LNCaP clone FGC (cell line): ENCODE results near the gene NUP214.

Source experiments
- DNase-seq: peaks from one replicate; pipeline ENCODE4 v3.0.0-alpha.2; 2011; ENCODE audit warnings: low read depth
- H3K4me3 ChIP-seq: 2 replicates; pipeline ENCODE4 v1.5.1; 2011; ENCODE audit warnings: mild to moderate bottlenecking, low read depth, low read length, control low read depth
- CTCF ChIP-seq: IDR thresholded peaks from 2 replicates; pipeline ENCODE4 v1.5.1; 2012; ENCODE audit warnings: mild to moderate bottlenecking; ENCODE audit not compliant: control insufficient read depth, insufficient read depth; ENCODE audit errors: extremely low read depth

Gene NUP214

GRCh38 chr9:131103535-131103934 lies 21.9 kb upstream of the NUP214 start:
- no peak for TF ChIP-seq CTCF
- DNase-seq: no peak
- H3K4me3 ChIP-seq: no peak overlapping the region

- no peak for TF ChIP-seq CTCF
- DNase-seq: no peak
These were observed 21.2 kb upstream of the NUP214 start for GRCh38 chr9:131104016-131104740.

GRCh38 chr9:131105952-131106351 lies 19.4 kb upstream of the NUP214 start:
- H3K4me3 ChIP-seq: no peak overlapping the region
- no peak for TF ChIP-seq CTCF
- DNase-seq: no peak

More at GRCh38 chr9:131104016-131104740, 21.2 kb upstream of the NUP214 start:
- no peak overlapping the region for H3K4me3 ChIP-seq

GRCh38 chr9:131107760-131108159 lies 17.6 kb upstream of the NUP214 start:
- TF ChIP-seq CTCF: no peak
- no peak overlapping the region for H3K4me3 ChIP-seq
- DNase-seq: no peak

- TF ChIP-seq CTCF: no peak
- no peak overlapping the region for H3K4me3 ChIP-seq
- DNase-seq: no peak
These were observed 14.1 kb upstream of the NUP214 start for GRCh38 chr9:131111186-131111853.

GRCh38 chr9:131111854-131112311 lies 13.5 kb upstream of the NUP214 start:
- no peak overlapping the region for H3K4me3 ChIP-seq
- no peak for TF ChIP-seq CTCF
- no peak for DNase-seq
